OCI-LY1 (cell line): ENCODE results near the gene PI4KA.

Experiments
- H2AFZ ChIP-seq: fragments of 200-600 bp; sonication (generic), shearing (Covaris generic); 2 replicates; pipeline ENCODE4 v1.6.0; 2014; ENCODE audit warnings: antibody characterized with exemption, mild to moderate bottlenecking, low read length
- H3F3A ChIP-seq: fragments of 200-600 bp; sonication (generic), shearing (Covaris generic); 2 replicates; pipeline ENCODE4 v1.6.0; 2014; ENCODE audit warnings: mild to moderate bottlenecking, antibody characterized with exemption, low read length, moderate library complexity; ENCODE audit not compliant: insufficient read depth
- H3K27ac ChIP-seq: fragments of 200-600 bp; sonication (generic); 2 replicates; pipeline ENCODE4 v1.5.1; 2014; ENCODE audit warnings: low read length, mixed run types, mild to moderate bottlenecking, low read depth; ENCODE audit not compliant: poor library complexity, severe bottlenecking
- H3K27me3 ChIP-seq: fragments of 200-600 bp; sonication (generic); 2 replicates; pipeline ENCODE4 v1.6.0; 2014; ENCODE audit warnings: antibody characterized with exemption, mild to moderate bottlenecking, low read length, moderate library complexity; ENCODE audit not compliant: insufficient read depth
- H3K36me3 ChIP-seq: fragments of 200-600 bp; sonication (generic); 2 replicates; pipeline ENCODE4 v1.6.1; 2014; ENCODE audit warnings: mild to moderate bottlenecking, antibody characterized with exemption, low read length, moderate library complexity, mixed read lengths; ENCODE audit not compliant: insufficient read depth
- H3K4me1 ChIP-seq: fragments of 200-600 bp; sonication (generic); 2 replicates; pipeline ENCODE4 v1.5.1; 2014; ENCODE audit warnings: mild to moderate bottlenecking, low read length, moderate library complexity; ENCODE audit not compliant: insufficient read depth, severe bottlenecking
- H3K4me2 ChIP-seq: fragments of 200-600 bp; sonication (generic), shearing (Covaris generic); 2 replicates; pipeline ENCODE4 v1.6.1; 2014; ENCODE audit warnings: low read length
- H3K4me3 ChIP-seq: fragments of 200-600 bp; sonication (generic); 2 replicates; pipeline ENCODE4 v1.5.1; 2014; ENCODE audit warnings: low read length, low read depth, mild to moderate bottlenecking, mixed read lengths; ENCODE audit not compliant: poor library complexity, severe bottlenecking
- H3K79me2 ChIP-seq: fragments of 200-600 bp; shearing (Covaris generic); 2 replicates; pipeline ENCODE4 v1.6.1; 2016; ENCODE audit warnings: mixed run types, low read length, mixed read lengths; ENCODE audit not compliant: insufficient read depth
- H3K9ac ChIP-seq: fragments of 200-600 bp; sonication (generic), shearing (Covaris generic); 2 replicates; pipeline ENCODE4 v1.6.1; 2014; ENCODE audit warnings: mild to moderate bottlenecking, low read length, mixed read lengths
- H3K9me2 ChIP-seq: fragments of 200-600 bp; sonication (generic), shearing (Covaris generic); 2 replicates; pipeline ENCODE4 v1.6.1; 2014; ENCODE audit warnings: low read depth, mild to moderate bottlenecking, low read length, mixed read lengths
- H3K9me3 ChIP-seq: fragments of 200-600 bp; shearing (Covaris generic); 2 replicates; pipeline ENCODE4 v1.6.1; 2014; ENCODE audit warnings: low read length, mixed read lengths
- H4K20me1 ChIP-seq: fragments of 200-600 bp; sonication (generic), shearing (Covaris generic); 2 replicates; pipeline ENCODE4 v1.6.0; 2016; ENCODE audit warnings: mild to moderate bottlenecking, low read length; ENCODE audit not compliant: insufficient read depth
- CTCF ChIP-seq: fragments of 200-600 bp; sonication (generic), shearing (Covaris generic); IDR thresholded peaks from 2 replicates; pipeline ENCODE4 v1.5.1; 2017; ENCODE audit warnings: mild to moderate bottlenecking, antibody characterized with exemption, low read length, moderate library complexity, mixed read lengths
- EZH2 ChIP-seq: fragments of 200-600 bp; sonication (generic), shearing (Covaris generic); IDR thresholded peaks from 2 replicates; pipeline ENCODE4 v1.8.0; 2017; ENCODE audit warnings: borderline replicate concordance, mixed run types, mild to moderate bottlenecking, antibody characterized with exemption, low read length, moderate library complexity, mixed read lengths

PI4KA gene

GRCh38 chr22:20809538-20810185 lies 48.9 kb downstream of the PI4KA start:
- no peaks in the 10 kb centered on the region for H3K79me2 ChIP-seq
- H3F3A ChIP-seq = no peaks in the 10 kb centered on the region
- H3K4me3 ChIP-seq = no peak overlapping the region
- no peak overlapping the region for H3K27ac ChIP-seq
- TF ChIP-seq EZH2 (no peak), CTCF (no peak)
- H3K9me3 ChIP-seq = no peaks in the 10 kb centered on the region
- H2AFZ ChIP-seq = no peak overlapping the region
- H3K4me2 ChIP-seq = no peak overlapping the region
- no peaks in the 10 kb centered on the region for H4K20me1 ChIP-seq
- no peaks in the 10 kb centered on the region for H3K27me3 ChIP-seq
- no peaks in the 10 kb centered on the region for H3K4me1 ChIP-seq
- H3K9ac ChIP-seq = no peak overlapping the region
- H3K9me2 ChIP-seq = no peaks in the 10 kb centered on the region
- peaks cover 72% of the 10 kb centered on the region for H3K36me3 ChIP-seq

- no peaks in the 10 kb centered on the region for H3K27me3 ChIP-seq
- TF ChIP-seq CTCF (no peak), EZH2 (no peak)
- no peaks in the 10 kb centered on the region for H3K9me3 ChIP-seq
- no peak overlapping the region for H3K27ac ChIP-seq
- H3K79me2 ChIP-seq = no peaks in the 10 kb centered on the region
- H3K4me3 ChIP-seq = no peak overlapping the region
- H3K36me3 ChIP-seq = peaks cover 80% of the 10 kb centered on the region
- H3K4me2 ChIP-seq = no peak overlapping the region
- no peaks in the 10 kb centered on the region for H3K4me1 ChIP-seq
- H2AFZ ChIP-seq = no peak overlapping the region
- H4K20me1 ChIP-seq = no peaks in the 10 kb centered on the region
- no peaks in the 10 kb centered on the region for H3F3A ChIP-seq
- no peaks in the 10 kb centered on the region for H3K9me2 ChIP-seq
- H3K9ac ChIP-seq = no peak overlapping the region
Measured at GRCh38 chr22:20808844-20809243, 49.8 kb downstream of the PI4KA start.

GRCh38 chr22:20807315-20807752 lies 51.3 kb downstream of the PI4KA start:
- no peak overlapping the region for H3K4me2 ChIP-seq
- no peaks in the 10 kb centered on the region for H3K27me3 ChIP-seq

More at GRCh38 chr22:20807315-20807752, 51.3 kb downstream of the PI4KA start:
- Histone ChIP-seq H3K79me2 (no peaks in the 10 kb centered on the region), H3K9me3 (no peaks in the 10 kb centered on the region), H3K9me2 (no peaks in the 10 kb centered on the region), H3K9ac (no peak overlapping the region), H3K4me1 (no peaks in the 10 kb centered on the region), H3K4me3 (no peak overlapping the region), H3K27ac (no peak overlapping the region), H3K36me3 (peaks cover 85% of the 10 kb centered on the region), H4K20me1 (no peaks in the 10 kb centered on the region), H2AFZ (no peak overlapping the region), H3F3A (no peaks in the 10 kb centered on the region)
- TF ChIP-seq EZH2 = no peak
- TF ChIP-seq CTCF = no peak
